Heart left ventricle (tissue), 13 donors: ENCODE data around the gene TOX2.

ENCODE experiments used
- CTCF ChIP-seq, 12 donors: fragments of 200-600 bp; sonication (generic) in 4 of 12; IDR thresholded peaks; one replicate each; pipeline versions ENCODE4 v1.5.0 to v1.8.0; 2018 to 2022; ENCODE audit warnings: antibody characterized with exemption in 12 of 12, mild to moderate bottlenecking in 5 of 12
- POLR2A ChIP-seq, 2 donors: fragments of 450-650 bp; IDR thresholded peaks; one replicate each; pipeline ENCODE4 v1.6.1; 2017; ENCODE audit warnings: antibody characterized with exemption in 2 of 2, mild to moderate bottlenecking in 2 of 2, moderate library complexity in 2 of 2
- donor health status: ischemic (EF 13 %, LVEDD 7.1; RV severe dilation, severe dysfunction).
- donor health status: DM: no; HTN: yes; CAD: no.
- donor health status: DM: no; HTN: no; CAD: no.
- donor health status: ischemic (EF 25% LVEDD 6.9; RV normal size, moderate dysfunction).
- donor health status: ischemic (EF 25% LVEDD 5.7; RV mildly dilated, moderate dysfunction).
- donor health status: ischemic (EF 35%, LVEDD 5.7; RV mildly dilated, moderate dysfunction).
- donor health status: nonischemic (EF 11% LVEDD 7.7; RV severe dilation, severe dysfunction).
- donor health status: DM: yes; HTN: yes; CAD: no.
- donor health status: PGD.
- donor health status: ischemic (EF 29% LVEDD 5.4; RV normal size, mild dysfunction).
- donor health status: nonischemic (EF 23%, LVEDD 6.1; RV moderate dilation, normal function).

GRCh38 chr20:43977962-43978361, 63.3 kb downstream of the TOX2 start:
- TF ChIP-seq CTCF (IDR thresholded peaks at IDR 0.05), result no peak
- TF ChIP-seq POLR2A (IDR thresholded peaks at IDR 0.05), result no peak
